Neural progenitor cell (in vitro differentiated cells): ENCODE data around the gene PLPP3.

Source experiments
- EZH2 ChIP-seq: fragments of 200-600 bp; sonication (generic); IDR thresholded peaks from 2 replicates; pipeline ENCODE4 v1.6.1; 2017; ENCODE audit warnings: antibody characterized with exemption, mild to moderate bottlenecking, moderate library complexity
- TF ChIP-seq, protein P1 (sequence below): fragments of 200-600 bp; sonication (generic); IDR thresholded peaks from 2 replicates; pipeline ENCODE4 v1.5.1; 2017; ENCODE audit warnings: antibody characterized with exemption, mild to moderate bottlenecking

DNA sequence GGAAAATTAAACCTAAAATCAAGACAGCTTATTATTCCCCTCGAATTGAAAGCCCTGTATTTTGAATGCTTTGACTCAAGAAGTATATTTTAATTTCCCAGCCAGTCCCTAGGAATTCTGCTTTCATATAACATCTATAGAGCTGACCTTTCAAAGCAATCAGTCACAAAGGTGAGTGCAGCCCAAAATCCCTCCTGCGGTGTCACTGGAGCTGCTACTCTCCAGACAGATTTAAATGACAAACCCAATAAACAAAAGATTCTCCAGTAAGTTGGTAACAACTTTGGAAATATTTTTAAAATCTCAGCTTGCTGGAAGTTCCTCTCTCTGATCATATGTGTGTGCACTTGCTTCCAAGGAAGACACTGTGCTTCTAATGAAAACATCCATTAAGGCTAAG, 14.7 kb downstream of the PLPP3 start:
- TF ChIP-seq, protein P1, sequence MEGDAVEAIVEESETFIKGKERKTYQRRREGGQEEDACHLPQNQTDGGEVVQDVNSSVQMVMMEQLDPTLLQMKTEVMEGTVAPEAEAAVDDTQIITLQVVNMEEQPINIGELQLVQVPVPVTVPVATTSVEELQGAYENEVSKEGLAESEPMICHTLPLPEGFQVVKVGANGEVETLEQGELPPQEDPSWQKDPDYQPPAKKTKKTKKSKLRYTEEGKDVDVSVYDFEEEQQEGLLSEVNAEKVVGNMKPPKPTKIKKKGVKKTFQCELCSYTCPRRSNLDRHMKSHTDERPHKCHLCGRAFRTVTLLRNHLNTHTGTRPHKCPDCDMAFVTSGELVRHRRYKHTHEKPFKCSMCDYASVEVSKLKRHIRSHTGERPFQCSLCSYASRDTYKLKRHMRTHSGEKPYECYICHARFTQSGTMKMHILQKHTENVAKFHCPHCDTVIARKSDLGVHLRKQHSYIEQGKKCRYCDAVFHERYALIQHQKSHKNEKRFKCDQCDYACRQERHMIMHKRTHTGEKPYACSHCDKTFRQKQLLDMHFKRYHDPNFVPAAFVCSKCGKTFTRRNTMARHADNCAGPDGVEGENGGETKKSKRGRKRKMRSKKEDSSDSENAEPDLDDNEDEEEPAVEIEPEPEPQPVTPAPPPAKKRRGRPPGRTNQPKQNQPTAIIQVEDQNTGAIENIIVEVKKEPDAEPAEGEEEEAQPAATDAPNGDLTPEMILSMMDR, result no peak
- TF ChIP-seq EZH2, result no peak
